Activated CD4-positive, alpha-beta T cell treated with anti-CD3 and anti-CD28 coated beads for 1 hour (primary cell): Measurements from ENCODE around the gene SMPX.
"Not testable (repeated sequence)": the region's sequence is repeated elsewhere in the genome, so short reads cannot be mapped to it uniquely, and the experiment has no call there.

Experiments
- DNase-seq: peaks from one replicate; pipeline ENCODE4 v3.0.0-alpha.2; 2020

SMPX gene

DNA sequence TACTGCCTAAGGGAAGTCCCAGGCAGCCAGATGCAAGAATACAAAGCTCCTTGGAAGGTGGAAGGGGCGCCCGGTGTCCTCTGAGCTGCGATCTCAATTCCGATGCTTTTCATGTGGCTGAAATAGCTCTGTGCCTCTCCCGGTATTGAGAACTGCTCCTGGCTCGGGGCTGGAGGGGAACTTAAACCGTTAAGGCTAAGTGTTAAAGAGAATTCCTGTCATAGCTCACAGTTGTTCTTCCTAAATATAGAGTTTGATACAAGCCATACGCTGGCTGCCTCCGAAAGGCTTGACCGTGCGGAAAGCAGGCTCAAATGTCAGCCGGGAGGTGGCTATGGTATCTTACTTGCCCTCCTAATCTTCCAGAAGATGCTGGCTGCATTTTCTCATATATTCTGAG lies at the start of gene SMPX:
SMPX (minus strand) TSS at position 157 of the 400 bp plus-strand sequence. CDS start 3,826 bp downstream, outside the sequence.
- no peak for DNase-seq

DNA sequence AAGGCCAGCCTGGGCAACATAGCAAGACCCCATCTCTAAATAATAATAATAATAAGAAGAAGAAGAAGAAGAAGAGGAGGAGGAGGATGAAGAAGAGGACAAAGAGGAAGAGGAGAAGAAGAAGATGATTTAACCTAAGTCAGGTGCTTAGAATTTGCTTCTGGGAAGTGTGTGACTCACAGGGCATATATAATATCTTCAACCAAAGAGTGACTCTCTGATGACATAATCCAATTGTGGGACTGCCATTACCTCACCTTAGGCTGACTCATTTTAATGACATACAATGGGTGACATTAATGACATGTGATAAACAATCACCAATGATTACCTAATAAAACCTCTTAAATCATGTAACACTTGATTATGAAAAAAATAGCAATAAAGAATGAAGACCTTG lies 48.8 kb upstream of the SMPX start:
- no peak for DNase-seq

DNA sequence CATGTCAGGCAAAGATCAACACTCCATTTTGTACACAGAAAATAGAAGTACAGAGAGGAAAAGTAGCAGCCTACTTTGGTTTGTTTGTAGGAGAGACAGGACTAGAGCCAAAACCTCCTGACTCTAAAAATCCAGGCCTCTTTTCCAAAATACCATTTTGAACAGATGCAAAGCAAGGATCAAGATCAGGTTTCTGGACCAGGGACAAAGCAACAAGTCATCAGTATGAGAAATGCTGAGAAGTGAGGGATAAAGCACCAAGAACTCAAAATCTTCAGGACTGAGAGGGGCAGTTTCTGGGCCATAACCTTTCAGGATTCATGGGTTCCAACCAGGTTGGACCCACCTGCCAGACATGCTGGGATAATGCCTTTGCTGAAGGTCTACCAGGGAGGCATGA lies 44.9 kb upstream of the SMPX start:
- no peak for DNase-seq

DNA sequence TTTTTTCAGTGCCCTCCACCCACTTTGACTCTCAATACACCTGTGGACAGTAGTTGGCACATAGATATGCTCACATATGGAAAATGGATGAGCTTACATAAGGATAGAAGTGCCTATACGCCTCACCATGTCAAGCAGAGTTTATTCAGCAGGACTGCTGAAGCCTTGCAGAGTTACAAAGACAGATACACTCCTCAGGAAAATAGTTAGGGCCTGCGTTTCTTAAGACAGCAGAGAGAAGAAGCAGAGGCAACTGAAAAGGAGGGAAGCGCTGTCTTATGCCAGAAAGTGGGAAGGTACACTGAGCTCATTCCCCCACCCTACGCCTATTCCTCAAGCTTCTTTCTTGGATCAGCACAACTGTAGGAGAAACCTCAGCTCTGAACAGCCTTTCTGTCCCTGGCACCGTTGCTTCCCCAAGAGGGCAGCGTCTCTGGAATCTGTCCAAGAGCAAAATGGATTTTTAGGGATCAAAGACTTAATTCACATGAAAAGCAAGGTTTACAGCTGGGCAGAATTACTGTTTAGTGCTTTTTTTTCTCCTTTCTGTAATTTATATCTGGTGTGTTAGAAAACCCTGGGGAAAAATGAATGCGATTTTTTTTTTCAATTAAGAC lies 44.2 kb upstream of the SMPX start:
- no peak for DNase-seq

DNA sequence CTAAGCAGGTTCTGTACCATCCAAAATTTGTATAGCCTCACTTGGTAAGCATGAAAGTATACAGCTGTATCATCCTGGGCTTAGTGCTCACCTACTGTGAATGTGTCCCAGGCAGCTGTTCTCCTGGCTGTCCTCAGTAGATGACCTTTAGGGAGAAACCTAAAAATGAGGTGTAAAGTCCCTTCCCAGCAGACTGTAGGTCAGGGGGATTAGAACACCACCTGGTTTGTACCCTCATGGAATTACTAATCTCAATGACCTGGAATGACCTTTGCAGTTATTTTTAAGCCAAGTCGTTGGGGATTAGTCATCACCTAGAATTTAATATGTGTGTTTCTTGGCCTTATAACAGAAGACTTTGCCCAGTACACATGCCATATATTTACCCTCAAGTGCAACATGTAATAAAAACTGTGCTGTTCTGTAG lies 42.4 kb upstream of the SMPX start:
- DNase-seq = no peak

DNA sequence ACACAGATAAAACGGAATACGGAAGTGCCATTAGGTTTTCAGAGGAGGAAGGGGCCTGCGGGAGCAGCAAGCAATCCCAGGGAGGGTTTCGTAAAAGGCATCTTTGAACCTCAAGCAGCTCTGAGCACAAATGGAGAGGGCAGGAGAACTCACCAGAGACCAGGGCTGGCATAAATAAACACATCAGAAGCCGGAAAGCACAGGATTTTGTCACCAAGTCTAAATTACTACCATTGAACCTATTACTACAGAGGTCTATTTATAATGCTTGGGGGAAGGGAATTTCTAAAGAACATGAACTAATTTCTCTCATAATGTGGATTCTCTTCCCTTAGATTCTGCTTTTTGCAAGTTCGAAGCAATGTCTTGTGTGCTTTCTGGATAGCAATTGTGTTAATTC lies 41.9 kb upstream of the SMPX start:
- DNase-seq = no peak

DNA sequence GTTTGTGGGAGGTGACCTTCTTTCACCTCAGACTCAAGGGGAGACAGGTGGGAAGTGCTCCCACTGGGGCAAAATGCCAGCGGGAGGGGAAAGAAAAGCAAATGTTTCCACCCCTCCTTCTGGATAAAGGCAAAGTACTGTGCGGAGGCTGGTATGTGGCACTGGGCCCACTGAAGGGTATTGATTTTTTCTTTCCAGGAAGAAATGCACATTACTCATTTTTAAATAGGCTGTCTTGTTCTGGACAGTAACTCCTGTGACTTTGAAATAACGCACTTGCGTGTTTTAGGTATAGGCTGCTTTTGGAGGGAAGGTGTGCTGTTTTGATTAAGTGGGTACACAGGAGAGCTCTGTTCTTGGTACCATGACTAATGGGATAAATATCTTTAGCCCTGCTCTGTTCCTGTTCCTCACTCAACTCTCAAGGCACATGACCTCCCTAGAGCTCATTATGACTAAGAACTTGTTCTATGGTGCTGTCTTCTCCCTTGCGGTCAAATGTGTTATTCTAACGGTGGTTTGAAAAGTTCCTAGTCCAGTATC lies 40.8 kb upstream of the SMPX start:
- no peak for DNase-seq

DNA sequence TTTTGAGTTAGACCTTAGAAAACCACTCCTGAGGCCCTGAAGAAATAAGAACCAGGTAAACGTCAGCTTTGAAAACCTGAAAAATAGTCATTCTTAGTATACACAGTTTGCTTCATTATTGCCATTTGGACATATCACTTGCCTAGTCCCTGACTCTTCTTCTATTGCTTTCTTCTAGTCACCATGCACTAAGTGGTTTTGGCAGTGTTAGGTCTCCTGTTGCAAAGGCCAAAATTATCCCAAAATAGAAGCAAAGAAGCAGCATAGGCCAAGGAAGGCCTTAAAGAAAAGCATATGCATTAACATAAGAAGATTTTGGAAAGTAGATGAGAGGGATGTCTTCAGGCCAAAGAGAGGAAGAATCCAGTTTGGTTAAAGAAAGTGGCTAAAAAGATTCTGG lies 24.1 kb upstream of the SMPX start:
- DNase-seq = no peak

DNA sequence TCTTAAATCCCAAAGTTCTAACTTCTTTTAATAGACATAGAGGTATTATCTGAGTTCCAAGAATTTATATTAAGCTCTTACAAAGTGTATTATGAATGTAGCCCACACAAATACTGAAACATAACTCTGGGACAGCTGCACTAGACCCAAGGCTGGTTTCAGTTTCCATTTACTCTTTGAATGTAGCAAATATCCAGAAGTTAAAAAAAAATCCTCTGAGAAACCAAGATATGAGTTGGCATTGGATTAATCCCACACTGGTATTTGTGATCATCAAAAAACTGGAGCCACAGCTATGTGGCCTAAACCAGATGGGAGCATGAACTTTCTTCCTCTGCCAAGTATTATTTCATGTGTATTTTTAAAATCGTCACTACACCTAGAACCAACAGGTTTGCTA lies 23.6 kb upstream of the SMPX start:
- no peak for DNase-seq

DNA sequence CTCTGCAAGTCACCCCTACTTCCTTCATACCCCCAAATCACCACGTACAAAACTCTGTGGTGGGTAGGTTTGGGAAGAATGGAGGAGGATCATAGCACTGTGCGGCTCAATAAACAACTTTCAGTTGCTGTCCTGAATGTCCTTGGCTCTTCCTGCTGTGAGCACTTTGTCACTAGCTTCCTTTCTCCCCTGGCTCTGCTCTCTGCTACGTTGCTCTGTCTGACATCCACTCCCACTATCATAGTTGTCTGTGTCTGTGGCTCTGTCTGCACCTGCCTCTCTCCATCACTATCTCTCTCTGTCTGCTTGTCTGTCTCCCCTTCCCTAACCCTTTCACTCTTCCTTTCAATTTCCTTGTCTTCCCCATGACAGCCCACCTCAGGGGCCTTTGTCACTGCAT lies 21.2 kb upstream of the SMPX start:
- DNase-seq = no peak

DNA sequence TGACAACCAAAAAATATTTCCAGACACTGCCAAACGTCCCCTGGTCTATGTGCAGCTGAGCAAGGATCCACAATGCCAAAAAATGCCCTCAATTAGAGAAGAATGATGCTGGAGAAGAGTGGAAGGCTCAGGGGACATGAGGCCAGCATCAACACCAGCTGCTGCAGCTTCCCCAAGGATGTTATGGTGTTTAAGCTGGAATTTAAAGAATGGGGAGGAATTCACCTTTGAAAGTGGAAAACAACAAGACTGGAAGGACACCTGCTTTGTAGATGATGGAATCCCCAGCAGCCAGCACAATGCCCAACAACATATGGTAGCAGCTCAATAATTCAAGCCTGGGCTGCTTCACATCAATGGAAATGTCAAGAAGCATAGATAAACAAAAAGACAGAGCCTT lies 20.3 kb upstream of the SMPX start:
- no peak for DNase-seq

DNA sequence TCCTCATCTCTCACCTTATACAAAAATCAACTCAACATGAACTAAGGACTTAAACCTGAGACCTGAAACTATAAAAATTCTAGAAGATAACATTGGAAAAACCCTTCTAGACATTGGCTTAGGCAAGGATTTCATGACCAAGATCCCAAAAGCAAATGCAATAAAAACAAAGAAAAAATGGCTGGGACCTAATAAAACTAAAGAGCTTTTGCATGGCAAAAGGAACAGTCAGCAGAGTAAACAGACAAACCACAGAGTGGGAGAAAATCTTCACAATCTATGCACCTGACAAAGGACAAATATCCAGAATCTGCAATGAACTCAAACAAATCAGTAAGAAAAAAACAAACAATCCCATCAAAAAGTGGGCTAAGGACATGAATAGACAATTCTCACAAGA lies 17.2 kb upstream of the SMPX start:
- not testable (repeated sequence) for DNase-seq

DNA sequence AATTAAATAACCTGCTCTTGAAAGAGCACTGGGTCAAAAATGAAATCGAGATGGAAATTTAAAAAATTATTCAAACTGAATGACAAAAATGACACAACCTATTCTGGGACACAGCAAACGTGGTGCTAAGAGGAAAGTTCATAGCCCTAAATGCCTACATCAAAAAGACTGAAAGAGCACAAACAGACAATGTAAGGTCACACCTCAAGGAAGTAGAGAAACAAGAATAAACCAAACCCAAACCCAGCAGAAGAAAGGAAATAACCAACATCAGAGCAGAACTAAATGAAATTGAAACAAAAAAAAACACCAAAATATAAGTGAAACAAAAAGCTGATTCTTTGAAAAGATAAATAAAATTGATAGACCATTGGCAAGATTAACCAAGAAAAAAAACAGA lies 15.1 kb upstream of the SMPX start:
- not testable (repeated sequence) for DNase-seq

DNA sequence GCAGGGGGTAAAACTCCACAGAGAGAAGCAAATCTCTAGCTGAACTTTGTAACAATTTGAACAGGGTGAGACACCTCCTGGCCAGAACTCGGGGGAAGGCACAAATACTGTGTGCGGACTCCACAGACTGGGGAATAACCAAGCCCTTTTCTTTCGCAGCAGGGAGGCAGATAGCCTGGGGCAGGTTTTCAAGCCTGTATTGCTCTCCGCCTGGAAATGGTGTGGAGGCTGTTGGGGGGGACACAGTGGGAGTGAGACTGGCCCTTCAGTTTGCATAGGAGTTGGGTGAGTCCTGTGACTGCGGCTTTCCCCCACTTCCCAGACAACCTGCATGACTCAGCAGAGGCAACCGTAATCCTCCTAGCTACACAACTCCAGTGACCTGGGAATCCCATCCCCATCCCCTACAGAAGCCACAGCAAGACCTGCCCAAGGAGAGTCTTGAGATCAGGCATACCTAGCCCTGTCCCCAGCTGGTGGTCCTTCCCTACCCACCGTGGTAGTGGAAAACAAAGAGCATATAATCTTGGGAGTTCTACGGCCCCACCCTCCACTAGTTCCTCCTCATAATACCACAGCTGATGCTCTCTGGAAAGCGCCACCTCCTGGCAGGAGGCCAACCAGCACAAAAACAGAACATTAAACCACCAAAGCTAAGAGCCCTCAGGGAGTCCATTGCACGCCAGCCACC lies 12.9 kb upstream of the SMPX start:
- no peak for DNase-seq

DNA sequence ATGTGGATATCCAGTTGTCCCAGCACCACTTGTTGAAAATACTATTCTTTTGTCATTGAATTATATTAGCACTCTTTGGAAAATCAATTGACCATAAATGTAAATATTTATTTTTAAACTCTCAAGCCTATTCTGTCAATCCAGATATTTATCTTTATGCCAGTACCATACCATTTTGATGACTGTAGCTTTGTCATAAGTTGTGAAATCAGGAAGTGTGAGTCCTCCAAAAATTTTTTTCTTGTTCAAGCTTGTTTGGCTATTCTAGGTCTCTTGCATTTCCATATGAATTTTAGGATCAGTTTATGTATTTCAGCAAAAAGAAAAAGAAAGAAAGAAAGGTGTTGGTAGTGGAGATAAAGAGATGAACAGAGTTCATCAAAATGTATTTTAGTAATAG lies 8.2 kb upstream of the SMPX start:
- DNase-seq = no peak

DNA sequence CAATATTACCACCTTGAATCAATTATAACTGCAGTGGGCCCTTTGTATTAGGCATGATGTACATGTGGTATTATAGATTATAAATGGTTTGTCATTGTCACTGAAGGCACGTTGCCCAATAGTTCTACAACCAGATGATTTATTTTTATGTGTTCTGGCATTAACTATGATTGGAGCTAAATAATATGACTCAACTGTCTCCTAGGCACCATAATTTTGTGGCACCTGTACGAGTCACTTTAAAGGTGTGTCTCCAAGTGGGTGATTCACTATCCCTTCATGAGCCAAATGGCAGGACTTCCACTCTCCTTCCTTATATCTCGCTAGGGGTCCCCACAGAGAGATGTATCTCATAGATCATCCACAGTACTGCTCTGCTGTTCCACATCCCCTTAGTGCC lies 6.1 kb upstream of the SMPX start:
- no peak for DNase-seq

DNA sequence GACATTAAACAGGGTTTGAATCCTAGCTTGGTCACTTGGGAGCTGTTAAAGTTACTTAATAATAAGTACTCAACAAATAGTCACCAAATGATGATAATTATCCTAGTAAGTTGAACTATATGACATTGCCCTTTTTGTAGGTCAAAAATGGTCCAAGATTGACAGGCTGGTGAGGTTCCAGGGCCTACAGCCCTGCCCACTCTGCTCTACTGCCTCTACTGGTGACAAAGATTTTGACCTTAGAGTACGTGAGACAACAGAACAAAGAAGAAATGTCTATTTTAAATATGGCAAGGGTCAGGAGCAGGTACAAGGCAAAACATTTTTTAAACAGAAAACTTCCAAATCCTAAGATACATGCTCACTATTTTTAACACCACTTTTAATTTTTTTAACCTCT lies 572 bp upstream of the SMPX start:
- DNase-seq = no peak

DNA sequence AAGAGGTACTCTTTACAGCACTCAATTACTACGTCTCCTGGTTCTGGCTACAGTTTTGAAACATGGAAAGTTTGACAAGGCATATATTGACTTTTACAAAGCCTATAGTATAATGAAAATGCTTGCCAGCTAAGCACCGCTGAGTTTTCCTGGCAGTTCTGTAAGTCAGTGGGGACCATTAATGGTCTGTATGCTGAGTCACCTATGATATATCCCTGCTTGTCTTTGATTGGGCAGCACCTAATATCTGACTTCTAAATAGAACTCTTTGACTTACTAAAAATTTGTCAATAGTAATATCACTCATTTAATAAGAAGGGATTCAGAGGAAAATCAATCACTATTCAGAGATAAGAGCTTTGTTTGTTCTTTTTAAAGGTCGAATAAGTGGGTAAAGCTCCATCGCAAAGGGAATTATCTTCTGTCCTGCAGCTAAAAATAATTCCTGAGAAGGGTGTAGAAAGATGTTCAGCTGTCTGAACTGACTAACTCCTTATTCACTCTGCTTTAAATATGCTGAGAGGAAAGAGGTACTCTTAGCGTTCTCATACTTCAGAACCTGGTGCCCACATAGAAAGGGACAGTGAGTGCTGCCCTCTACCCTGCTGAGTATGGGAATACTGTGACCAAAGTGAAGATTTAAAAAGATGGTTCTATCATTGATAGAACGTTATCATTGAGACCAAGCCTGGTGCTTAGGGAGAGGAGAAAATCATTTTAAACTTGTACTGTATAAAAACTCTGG lies 959 bp downstream of the SMPX start:
- DNase-seq = no peak

DNA sequence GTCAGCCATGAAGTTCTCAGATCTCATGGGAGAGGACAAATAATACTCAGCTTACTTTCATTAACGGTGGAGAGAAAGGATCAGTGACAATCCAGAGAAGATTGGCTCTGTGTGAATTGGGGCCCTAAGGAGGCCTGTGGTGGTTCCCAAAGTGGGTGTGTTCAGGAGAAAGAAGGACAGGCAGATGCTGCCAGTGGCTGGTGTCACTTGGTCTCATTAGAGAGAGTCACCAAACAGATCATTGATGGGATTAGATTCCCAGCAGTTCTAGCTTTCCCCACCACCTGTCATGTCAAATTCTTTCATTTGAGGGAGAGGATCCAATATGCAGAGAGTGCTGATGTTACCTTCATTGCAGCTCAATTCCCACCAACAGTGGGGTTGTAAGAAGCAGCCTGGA lies 8.0 kb downstream of the SMPX start:
- no peak for DNase-seq

DNA sequence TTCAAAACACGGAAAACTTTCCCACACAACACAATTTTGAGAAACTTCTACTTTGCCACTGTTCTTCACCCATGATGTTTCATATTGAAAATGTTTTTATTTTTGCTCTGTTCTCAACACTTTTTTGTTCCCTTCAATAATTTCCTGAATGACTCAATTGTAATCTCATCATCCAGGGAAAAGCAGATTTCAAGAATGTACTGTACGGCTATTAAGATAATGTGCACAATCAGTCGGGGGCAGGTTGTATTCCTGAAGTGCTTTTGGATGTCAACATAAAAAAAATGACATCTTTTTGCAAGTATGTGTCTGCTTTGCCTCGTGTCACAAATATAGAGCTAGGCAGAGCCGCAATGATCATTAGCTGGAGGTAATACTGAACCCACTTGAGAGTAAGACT lies 9.7 kb downstream of the SMPX start:
- DNase-seq = no peak

DNA sequence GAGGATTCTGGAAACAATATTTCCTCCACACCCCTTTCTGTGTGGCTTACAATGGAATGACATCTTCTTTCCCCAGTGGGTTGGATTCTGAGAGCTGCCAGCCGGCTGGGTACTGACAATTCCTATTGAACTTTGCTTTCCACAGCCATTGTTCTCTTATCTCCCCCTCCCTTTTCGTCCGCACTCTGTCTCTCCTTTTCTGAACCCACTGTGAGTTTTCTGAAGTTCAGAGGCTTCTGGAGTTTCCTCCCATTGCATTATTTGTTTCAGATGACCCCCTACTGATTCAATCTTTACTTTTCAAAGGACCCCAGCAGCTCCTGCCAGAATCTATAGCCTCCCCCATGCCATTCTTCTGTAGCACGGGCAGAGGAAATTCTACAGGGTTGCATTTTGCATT lies 10.4 kb downstream of the SMPX start:
- DNase-seq = no peak

DNA sequence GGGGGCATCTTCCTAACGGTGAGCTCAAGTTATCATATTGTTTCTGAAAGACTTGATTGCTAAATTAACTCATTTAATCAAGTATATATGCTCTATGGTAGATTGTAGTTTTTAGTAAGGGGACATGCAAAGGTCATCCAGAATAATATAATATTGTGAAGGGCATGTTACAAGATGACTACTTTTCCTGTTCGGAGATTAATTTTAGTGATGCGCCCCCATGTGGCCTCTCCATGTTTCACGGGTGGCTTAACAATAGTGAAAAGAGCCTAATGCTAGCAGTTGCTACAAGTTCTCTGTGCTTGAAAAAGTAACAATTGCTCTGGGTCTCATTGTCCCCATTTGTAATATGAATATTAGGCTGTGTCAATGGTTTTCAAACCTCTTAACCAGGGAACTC lies 12.2 kb downstream of the SMPX start:
- DNase-seq = peak; percentile 9

DNA sequence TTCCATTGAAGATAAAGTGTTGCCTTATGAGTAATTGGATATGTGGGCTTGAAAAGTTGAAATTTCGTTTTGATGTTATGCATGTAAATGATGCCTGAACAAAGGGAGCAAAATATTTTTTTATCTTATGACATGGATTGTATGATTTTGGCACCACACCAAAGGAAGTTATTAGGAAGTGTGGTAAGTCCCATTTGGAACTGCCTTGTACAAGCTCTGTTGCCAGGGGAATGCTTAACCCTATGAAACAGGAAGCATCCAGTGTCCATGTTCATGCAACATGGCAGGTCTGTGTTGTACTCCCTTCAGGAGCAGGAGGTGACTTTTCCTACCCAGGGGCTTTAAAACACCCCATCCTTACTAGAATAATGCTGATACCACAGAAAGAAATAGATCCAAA lies 13.2 kb downstream of the SMPX start:
- no peak for DNase-seq

DNA sequence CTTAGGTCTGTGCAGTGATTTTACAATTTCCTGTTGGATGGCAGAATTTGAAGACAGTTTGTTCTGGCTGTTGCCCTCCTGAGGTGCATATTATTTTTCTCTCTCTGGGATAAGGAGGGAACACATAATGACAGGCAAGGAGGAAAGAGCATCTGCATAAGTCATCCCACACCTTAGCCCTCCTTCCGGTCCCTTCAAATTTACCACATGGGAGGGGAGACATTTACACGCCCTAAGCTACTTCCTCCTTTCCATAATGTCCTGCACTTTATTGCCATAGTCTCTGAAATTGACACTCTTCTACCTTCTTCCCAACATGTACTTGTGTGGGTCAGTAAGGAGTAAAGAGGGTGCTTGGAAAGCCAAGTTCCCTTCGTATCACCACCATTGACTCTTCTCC lies 13.9 kb downstream of the SMPX start:
- DNase-seq = no peak
